OCI-LY1 (cell line): ENCODE measurements around the gene MGST2.

ENCODE experiments used
- CTCF ChIP-seq: fragments of 200-600 bp; sonication (generic), shearing (Covaris generic); IDR thresholded peaks from 2 replicates; pipeline ENCODE4 v1.5.1; 2017; ENCODE audit warnings: mild to moderate bottlenecking, antibody characterized with exemption, low read length, moderate library complexity, mixed read lengths
- EZH2 ChIP-seq: fragments of 200-600 bp; sonication (generic), shearing (Covaris generic); IDR thresholded peaks from 2 replicates; pipeline ENCODE4 v1.8.0; 2017; ENCODE audit warnings: borderline replicate concordance, mixed run types, mild to moderate bottlenecking, antibody characterized with exemption, low read length, moderate library complexity, mixed read lengths

- TF ChIP-seq CTCF (no peak), EZH2 (no peak)
These were observed 18.7 kb downstream of the MGST2 start for GRCh38 chr4:139684351-139684750.
